ENCODE data around the gene PRDM2.

The PRDM2 gene

GRCh38 chr1:13826009-13826408, 126.0 kb downstream of the PRDM2 start:
- TF ChIP-seq CTCF (IDR thresholded peaks at IDR 0.05; ENCODE audit: low read depth, low read length, missing control alignments) = no peak
- no peak overlapping the region for H3K4me3 ChIP-seq (ENCODE audit: low read depth, low read length)
- DNase-seq (ENCODE audit: low read depth) = no peak
- in situ Hi-C loops (cut with HindIII; ENCODE audit: low sequenced_read_pairs) = no loop called here

- no peak for DNase-seq (ENCODE audit: low read depth)
- in situ Hi-C loops (cut with HindIII; ENCODE audit: low sequenced_read_pairs) = no loop called here
- no peak overlapping the region for H3K4me3 ChIP-seq (ENCODE audit: low read depth, low read length)
- TF ChIP-seq CTCF (IDR thresholded peaks at IDR 0.05; ENCODE audit: low read depth, low read length, missing control alignments) = no peak
These were observed 126.6 kb downstream of the PRDM2 start for GRCh38 chr1:13826591-13826990.

- in situ Hi-C loops (cut with HindIII; ENCODE audit: low sequenced_read_pairs) = no loop called here
- no peak overlapping the region for H3K4me3 ChIP-seq (ENCODE audit: low read depth, low read length)
- DNase-seq (ENCODE audit: low read depth) = no peak
- TF ChIP-seq CTCF (IDR thresholded peaks at IDR 0.05; ENCODE audit: low read depth, low read length, missing control alignments) = peak; percentile 44
These were observed 128.6 kb downstream of the PRDM2 start for GRCh38 chr1:13828454-13829151.

GRCh38 chr1:13829152-13829769, 129.3 kb downstream of the PRDM2 start:
- TF ChIP-seq CTCF (IDR thresholded peaks at IDR 0.05; ENCODE audit: low read depth, low read length, missing control alignments) = no peak
- DNase-seq (ENCODE audit: low read depth) = no peak
- H3K4me3 ChIP-seq (ENCODE audit: low read depth, low read length) = no peak overlapping the region
- in situ Hi-C loops (cut with HindIII; ENCODE audit: low sequenced_read_pairs) = no loop called here

- DNase-seq (ENCODE audit: low read depth) = no peak
- H3K4me3 ChIP-seq (ENCODE audit: low read depth, low read length) = no peak overlapping the region
- in situ Hi-C loops (cut with HindIII; ENCODE audit: low sequenced_read_pairs) = no loop called here
- TF ChIP-seq CTCF (IDR thresholded peaks at IDR 0.05; ENCODE audit: low read depth, low read length, missing control alignments) = no peak
These were observed 130.2 kb downstream of the PRDM2 start for GRCh38 chr1:13830170-13830569.

- in situ Hi-C loops (cut with HindIII; ENCODE audit: low sequenced_read_pairs) = no loop called here
- no peak overlapping the region for H3K4me3 ChIP-seq (ENCODE audit: low read depth, low read length)
- TF ChIP-seq CTCF (IDR thresholded peaks at IDR 0.05; ENCODE audit: low read depth, low read length, missing control alignments) = no peak
- no peak for DNase-seq (ENCODE audit: low read depth)
These were observed 130.8 kb downstream of the PRDM2 start for GRCh38 chr1:13830616-13831280.
